K562 (cell line): ENCODE measurements around the gene IDH1. TPM values are rescaled to one million over a fixed set of nuclear protein-coding genes. Genes with fewer than 3 reads are reported as not detected.

Experiments
- MTA3 ChIP-seq: fragments of 450-650 bp; formaldehyde crosslinking; IDR thresholded peaks from 2 replicates; pipeline ENCODE4 v1.6.1; 2017; ENCODE audit warnings: mild to moderate bottlenecking, borderline replicate concordance
- POLR2G ChIP-seq: fragments of 200-400 bp; formaldehyde crosslinking; IDR thresholded peaks from 2 replicates; pipeline ENCODE4 v1.6.1; 2017; ENCODE audit warnings: low read depth, mild to moderate bottlenecking, antibody characterized with exemption, low read length, moderate library complexity
- RREB1 ChIP-seq: fragments of 250-450 bp; sonication (Bioruptor Pico); IDR thresholded peaks from 2 replicates; pipeline ENCODE4 v1.4.0; 2020
- SP1 ChIP-seq: sonication (generic); formaldehyde crosslinking; IDR thresholded peaks from 2 replicates; pipeline ENCODE4 v1.8.1; 2022; ENCODE audit warnings: mild to moderate bottlenecking, missing genetic modification reagents
- SREBF2 ChIP-seq: sonication (generic); formaldehyde crosslinking; IDR thresholded peaks from 2 replicates; pipeline ENCODE4 v1.4.0; 2020; ENCODE audit warnings: mild to moderate bottlenecking, missing genetic modification reagents
- TCF7 ChIP-seq: sonication (generic); IDR thresholded peaks from 2 replicates; pipeline ENCODE4 v1.6.1; 2016; ENCODE audit warnings: antibody characterized with exemption, borderline replicate concordance
- ZNF407 ChIP-seq: fragments of 450-650 bp; IDR thresholded peaks from 2 replicates; pipeline ENCODE4 v1.6.1; 2016; ENCODE audit warnings: low read depth
- ZNF518B ChIP-seq: fragments of 250-450 bp; sonication (Bioruptor Pico); IDR thresholded peaks from 2 replicates; pipeline ENCODE4 v1.5.0; 2021; ENCODE audit warnings: mild to moderate bottlenecking, moderate library complexity
- polyA plus RNA-seq, 8 experiments: library from polyadenylated mRNA; depleted of rRNA in 4 of 8; stranded (reverse) in 5 of 8; unstranded in 3 of 8; fragments of >200 nt; fragmentation: Nextera tagmentation in 2 of 8; fragmentation: Illumina TruSeq in 1 of 8; extraction: Ambion mirVana in 2 of 8; extraction: Trizol in 1 of 8; gene quantifications; 2 replicates each; pipeline versions ENCODE4 v1.2.1 to v1.2.3, GENCODE V29; 2011 to 2014; ENCODE audit warnings: inconsistent platforms in 1 of 8, missing spikeins in 1 of 8
- total RNA-seq, 7 experiments: library from RNA; depleted of rRNA in 6 of 7; stranded (reverse); fragments of >200 nt in 6 of 7; fragmentation: Illumina TruSeq in 2 of 7; extraction: Trizol in 2 of 7; gene quantifications; 2 replicates each; pipeline versions ENCODE4 v1.2.1 to v1.2.3, GENCODE V29; 2011 to 2021; ENCODE audit warnings: low replicate concordance in 1 of 7

The IDH1 gene
- total and polyA plus RNA-seq, 9 of the 15 experiments (the other 6 are each of a cell fraction or from before 2014, with no cell fraction given), result 61.9 to 194 (median 101) TPM

GRCh38 chr2:208254871-208255556, at the start of gene IDH1 (continued):
- TF ChIP-seq ZNF407, result no peak
- TF ChIP-seq RREB1, result no peak
- 0 out of 2 replicates have a peak, but pooled peaks have one; percentile 52 for TF ChIP-seq MTA3
- no peak for TF ChIP-seq ZNF518B
- peak; percentile 78 for TF ChIP-seq POLR2G
- TF ChIP-seq SP1 (CRISPR knock-in tag), result peak; percentile 38
- TF ChIP-seq SREBF2 (CRISPR knock-in tag), result no peak
- no peak for TF ChIP-seq TCF7
